Stimulated activated CD8-positive, alpha-beta memory T cell treated with anti-CD3 and anti-CD28 coated beads, Interleukin-12 subunit alpha, Interleukin-12 subunit beta, amount 100 ng/mL, for 24 hours (primary cell): Measurements from ENCODE around the gene ZNF491.
"Not testable (repeated sequence)": the region's sequence is repeated elsewhere in the genome, so short reads cannot be mapped to it uniquely, and the experiment has no call there.

ENCODE experiments used
- DNase-seq: peaks from one replicate; pipeline ENCODE4 v3.0.0-alpha.2; 2020; ENCODE audit errors: extremely low read depth

ZNF491 gene

DNA sequence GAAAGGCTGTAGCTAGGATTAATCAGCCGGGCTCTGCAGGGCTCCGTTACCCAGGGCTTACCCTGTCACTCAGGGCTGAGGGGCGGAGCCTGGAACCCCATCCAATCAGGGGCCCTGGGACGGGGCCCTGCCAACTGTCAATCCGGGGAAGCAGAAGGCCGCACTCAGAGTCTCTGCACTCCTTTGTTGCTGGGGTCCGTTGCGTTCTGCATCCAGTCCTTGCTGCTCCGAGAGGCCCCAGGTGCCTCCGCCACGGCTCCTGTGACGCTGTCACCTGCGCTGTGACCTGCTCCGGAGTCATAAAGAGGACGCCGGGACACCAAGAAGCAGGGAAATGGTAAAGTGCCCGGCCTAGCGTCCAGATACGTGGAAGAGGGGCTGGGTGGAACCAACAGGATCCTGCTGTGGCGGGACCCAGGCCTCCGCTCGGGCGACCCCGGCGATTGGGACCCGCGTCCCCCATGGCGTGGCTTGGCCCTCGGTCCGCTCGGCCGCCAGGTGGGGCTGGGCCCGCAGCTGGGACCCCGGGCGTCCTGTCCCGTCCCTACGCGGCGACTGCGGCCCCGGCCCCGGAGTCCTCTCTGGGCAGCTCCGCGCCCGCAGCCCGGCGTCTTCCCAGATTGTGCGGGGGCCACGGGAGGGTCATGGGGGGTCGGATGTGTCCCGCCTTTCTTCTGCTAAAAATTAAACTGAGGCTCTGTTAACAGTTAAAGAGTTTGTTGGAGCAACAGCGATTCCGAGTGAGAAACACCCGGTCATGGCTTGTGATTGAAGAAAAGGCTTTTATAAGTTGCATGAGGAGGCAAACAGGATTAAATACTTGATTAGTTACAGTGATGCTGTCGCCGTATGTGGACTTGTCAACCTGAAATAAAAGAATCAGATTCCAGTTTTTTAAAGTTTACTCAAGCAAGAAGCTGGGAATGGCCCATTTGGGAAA, at the start of gene ZNF491:
ZNF491 (plus strand) TSS at position 133 of the 940 bp plus-strand sequence. CDS start 7,431 bp downstream, outside the sequence.
- DNase-seq = peak; percentile 70

DNA sequence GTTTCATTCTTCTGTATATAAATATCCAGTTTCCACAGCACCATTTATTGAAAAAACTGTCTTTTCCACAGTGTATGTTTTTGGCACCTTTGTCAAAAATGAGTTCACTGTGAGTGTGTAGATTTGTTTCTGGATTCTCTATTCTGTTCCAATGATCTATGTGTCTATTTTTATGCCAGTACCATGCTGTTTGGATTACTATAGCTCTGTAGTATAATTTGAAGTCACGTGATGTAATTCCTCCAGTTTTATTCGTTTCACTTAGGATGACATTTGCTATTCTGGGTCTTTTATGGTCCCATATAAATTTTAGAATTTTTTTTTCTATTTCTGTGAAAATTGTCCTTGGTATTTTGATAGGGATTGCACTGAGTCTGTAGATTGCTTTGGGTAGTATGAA, 48.6 kb upstream of the ZNF491 start:
- DNase-seq = no peak

DNA sequence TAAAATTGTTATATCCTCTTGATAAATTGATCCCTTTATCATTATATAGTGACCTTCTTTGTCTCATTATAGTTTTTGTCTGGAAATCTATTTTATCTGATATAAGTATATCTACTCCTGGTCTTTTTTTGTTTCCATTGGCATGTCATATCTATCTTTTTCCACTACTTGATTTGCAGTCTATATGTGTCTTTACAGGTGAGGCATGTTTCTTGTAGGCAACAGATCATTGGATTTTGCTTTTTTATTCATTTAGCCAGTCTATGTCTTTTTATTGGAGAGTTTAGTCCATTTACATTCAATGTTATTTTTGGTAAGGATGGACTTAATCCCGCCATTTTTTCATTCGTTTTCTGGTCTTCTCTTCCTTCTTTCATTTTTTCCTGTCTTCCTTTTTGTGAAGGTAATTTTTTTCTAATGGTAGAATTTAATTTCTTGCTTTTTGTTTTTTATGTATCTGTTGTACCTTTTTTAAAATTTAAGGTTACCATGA, 46.0 kb upstream of the ZNF491 start:
- DNase-seq = no peak

DNA sequence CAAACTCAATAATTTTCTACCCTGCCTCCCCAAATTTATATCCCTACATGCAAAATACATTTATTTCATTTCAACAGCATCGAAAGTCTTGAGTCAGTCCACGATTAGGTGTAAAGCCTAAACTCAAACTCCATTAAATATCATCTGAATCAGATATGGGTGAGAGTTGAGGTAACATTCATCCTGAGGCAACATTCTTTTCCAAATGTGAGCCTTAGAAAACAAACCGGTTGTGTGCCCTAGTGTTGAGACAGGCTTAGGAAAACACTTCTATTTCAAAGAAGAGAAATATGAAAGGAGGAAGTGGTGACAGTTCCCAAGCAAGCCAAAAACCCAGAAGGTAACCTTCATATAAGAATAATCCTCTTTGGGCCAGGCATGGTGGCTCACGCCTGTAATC, 43.7 kb upstream of the ZNF491 start:
- no peak for DNase-seq

DNA sequence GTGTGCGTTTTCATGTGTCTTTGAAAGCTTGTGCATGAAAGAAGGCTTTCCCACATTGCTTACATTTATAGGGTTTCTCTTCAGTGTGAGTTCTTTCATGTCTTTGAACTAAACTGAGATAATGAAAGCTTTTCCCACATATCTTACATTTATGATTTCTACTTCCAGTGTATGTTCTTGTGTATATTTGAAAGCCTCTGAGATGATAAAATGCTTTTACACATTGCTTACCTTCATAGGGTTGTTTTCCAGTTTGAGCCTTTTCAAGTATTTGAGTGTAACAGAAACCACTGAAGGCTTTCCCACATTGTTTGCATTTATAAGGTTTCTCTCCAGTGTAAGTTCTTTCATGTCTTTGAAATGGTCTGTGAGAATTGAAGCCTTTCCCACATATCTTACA, 41.4 kb upstream of the ZNF491 start:
- no peak for DNase-seq

DNA sequence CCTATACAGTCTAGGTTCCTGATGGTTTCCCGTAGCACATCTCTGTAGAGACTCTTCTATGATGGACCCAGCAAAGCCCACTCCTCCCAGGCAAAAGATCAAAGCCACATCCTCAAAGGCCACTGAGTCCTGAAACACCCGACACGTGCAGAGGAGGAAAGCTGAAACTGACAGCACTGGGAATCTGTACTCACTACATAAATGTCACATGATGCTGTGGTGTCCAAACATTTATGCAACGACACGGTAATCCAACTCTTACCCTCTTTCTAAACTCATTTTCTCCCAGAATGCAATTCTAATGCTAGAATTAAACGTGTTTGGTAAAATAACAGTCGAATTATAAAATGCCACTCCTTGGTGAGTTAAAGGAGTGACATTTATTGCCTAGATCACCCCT, 38.5 kb upstream of the ZNF491 start:
- no peak for DNase-seq

DNA sequence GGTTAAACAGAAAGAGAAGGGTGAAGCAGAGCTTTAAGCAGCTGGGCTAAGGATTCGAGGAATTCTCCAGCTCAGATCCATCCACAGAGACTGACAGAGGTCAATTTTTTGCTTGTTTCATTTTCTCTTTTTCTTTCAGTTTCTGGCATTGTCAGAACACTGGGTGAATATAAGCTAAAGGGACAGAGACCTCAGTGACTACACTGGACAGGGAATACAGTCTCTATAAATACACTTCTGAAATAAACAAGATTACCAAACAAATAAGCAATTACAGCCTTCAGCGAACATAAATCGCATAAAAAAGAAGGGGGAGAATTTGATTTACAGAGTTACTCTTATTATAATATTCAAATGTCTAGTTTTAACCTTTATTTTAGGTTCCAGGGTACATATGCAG, 35.2 kb upstream of the ZNF491 start:
- DNase-seq = no peak

DNA sequence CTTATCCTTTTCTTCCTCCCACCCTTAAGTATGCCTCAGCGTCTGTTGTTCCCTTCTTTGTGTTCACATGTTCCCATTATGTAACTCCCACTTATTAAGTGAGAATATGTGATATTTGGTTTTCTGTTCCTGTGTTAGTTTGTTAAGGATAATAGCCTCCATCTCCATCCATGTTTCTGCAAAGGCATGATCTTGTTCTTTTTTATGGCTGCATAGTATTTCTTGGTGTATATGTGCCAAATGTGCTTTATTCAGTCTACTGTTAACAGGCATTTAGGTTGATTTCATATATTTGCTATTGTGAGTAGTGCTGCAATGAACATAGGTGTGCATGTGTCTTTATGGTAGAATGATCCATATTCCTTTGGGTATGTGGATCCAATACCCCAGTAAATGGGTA, 34.7 kb upstream of the ZNF491 start:
- DNase-seq = no peak

DNA sequence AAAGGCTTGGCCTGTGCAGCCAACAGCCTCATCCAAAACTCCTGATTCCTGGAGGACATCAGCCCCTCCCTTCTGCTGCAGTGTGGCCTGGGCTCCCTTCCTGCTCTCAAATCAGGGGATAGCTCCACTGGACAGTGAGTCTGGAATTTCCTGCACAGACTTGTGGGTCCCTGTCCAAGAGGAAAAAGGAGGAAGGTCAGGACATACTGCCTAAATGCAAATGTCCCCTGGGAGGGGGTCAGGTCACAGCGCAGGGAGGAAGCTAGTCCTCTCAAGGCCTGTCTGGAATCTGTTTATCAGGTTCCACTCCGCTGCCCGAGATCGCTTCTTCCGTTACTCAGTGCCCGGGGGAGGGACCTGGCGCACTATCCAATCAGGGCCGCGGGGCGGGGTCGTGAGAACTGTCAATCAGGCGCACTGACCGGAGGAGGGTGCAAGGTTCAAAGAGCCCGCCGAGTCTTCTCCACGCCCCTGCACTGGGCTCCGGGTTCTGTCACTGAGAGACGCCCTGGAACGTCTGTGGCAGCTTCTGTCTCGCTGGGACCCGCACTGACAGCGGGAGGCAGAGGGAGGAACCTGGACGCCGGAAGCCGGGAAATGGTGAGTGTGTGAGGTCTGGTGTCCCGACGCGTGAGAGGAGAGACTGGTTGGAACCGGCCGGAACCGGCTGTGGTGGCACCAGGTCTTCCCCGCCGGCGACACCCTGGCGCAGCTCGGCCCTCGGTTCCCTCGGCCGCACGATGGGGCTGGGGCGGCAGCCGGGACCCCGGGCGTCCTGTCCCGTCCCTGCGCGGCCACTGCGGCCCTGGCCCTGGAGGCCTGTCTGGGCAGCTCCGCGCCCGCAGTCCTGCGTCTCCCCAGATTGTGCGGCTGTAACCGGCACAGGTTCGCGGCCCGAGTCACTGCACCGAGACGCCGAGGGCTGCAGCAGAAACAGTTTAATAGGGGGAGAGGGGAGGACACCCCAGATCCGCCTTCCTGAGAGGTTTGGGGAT, 31.4 kb upstream of the ZNF491 start, which contains the start of gene ZNF441:
ZNF441 (plus strand) TSS at position 404 of the 995 bp plus-strand sequence; CDS start at position 598, 194 bp downstream.
- DNase-seq = peak; percentile 92

DNA sequence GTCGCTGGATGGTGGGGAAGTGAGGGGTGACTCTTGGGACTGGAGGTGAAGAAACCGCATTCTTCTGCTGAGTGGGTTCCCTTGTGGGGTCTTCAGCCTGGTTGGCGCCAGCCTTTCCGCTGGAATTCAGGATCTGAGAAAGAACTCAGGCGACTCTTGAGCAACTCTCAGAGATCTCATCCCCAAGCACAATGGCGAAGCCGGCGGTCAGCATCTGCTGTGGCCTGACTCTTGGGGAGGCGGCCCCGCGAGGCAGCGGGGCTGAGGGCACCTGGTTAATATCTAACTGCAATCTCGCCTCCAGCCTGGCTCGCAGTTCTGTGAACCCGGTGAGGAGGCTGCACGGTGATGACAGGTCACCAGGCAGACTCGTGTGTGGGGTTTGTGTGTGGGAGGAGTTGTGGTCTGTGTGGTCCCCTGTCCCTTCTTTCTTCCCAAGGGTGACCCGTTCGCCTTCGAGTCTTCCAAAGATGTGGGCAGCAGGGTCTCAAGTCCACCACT, 30.6 kb upstream of the ZNF491 start:
- DNase-seq = no peak

DNA sequence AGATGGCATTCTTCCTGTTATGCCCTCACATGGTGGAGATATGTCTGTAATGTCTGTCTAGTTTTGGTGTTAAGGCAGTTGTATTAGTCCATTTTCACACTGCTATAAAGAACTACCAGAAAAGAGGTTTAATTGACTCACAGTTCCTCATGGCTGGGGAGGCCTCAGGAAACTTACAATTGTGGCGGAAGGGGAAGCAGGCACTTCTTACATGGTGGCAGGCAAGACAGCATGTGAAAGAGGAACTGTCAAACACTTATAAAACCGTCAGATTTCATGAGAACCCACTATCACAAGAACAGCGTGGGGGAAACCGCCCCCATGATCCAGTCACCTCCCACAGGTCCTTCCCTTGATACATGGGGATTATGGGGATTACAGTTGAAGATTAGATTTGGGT, 28.3 kb upstream of the ZNF491 start:
- DNase-seq = no peak

DNA sequence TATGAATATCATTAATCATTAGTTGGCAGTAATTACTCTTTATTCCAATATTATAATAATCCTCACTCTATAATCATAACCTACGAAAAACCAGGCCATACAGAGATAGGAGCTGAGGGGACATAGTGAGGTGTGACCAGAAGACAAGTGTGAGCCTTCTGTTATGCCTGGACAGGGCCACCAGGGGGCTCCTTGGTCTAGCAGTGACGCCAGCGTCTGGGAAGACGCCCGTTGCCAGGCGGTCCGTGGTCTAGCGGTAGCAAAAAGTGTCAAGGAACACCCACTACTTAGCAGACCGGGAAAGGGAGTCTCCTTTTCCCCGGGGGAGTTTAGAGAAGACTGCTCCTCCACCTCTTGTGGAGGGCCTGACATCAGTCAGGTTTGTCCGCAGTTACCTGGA, 26.8 kb upstream of the ZNF491 start:
- not testable (repeated sequence) for DNase-seq

DNA sequence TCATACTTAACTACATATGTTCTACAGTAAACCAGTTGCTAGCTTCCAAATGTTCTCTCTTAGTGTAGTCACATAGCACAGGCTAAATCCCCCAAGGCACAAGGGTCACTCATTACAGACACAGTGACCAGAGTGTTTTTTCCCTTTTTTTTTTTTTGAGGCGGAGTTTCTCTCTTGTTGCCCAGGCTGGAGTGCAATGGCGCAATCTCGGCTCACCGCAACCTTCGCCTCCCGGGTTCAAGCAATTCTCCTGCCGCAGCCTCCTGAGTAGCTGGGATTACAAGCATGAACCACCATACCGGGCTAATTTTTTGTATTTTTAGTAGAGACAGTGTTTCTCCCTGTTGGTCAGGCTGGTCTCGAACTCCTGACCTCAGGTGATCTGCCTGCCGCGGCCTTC, 21.7 kb upstream of the ZNF491 start:
- DNase-seq = not testable (repeated sequence)

DNA sequence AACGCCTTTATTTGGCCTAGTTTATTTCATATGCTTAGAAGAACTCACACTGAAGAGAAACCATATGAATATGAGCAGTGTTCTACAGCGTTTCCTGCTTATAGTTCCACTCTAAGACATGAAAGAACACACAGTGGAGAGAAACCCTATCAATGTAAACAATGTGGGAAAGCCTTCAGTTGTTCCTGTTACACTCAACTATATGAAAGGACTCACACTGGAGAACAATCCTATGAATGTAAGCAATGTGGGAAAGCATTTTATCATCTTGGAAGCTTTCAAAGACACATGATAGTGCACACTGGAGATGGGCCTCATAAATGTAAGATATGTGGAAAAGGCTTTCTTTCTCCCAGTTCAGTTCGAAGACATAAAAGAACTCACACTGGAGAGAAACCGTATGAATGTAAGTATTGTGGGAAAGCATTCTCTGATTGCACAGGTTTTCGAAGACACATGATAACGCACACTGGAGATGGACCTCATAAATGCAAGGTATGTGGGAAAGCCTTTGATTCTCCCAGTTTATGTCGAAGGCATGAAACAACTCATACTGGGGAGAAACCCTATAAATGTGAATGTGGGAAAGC, 17.8 kb upstream of the ZNF491 start:
- DNase-seq = no peak

DNA sequence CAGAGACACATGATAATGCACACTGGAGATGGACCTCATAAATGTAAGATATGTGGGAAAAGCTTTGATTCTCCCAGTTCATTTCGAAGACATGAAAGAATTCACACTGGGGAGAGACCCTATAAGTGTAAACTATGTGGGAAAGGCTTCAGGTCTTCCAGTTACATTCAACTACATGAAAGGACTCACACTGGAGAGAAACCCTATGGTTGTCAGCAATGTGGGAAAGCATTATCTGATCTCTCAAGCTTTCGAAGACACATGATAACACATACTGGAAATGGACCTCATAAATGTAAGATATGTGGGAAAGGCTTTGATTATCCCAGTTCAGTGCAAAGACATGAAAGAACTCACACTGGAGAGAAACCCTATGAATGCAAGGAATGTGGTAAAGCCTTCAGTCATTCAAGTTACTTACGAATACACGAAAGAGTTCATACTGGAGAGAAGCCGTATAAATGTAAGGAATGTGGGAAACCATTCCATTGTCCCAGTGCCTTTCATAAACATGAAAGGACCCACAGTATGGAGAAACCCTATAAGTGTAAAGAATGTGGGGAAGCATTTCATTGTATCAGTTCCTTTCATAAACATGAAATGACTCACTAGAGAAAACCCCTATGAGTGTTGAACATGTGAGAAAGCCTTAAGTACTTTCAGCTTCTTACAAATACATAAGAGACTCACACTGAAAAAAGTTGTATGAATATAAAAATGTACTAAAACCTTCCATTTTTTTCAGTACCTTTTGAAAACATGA, 16.8 kb upstream of the ZNF491 start:
- DNase-seq = no peak

DNA sequence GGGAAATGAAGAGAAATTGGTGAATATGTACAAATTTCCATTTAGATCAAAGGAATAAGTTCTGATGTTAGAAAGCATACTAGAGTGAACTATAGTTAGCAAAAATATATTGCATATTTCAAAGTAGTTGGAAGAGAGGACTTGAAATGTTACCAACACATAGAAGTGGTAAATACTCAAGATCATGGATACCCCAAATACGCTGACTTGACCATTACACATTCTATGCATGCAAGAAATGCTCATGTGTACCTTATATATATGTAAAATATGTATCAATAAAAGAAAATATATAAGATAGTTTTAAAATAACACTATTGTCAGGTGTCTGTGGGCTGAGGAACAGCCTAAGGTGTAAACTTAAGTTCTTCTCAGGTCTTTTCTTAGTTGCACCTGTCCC, 14.6 kb upstream of the ZNF491 start:
- DNase-seq = no peak

DNA sequence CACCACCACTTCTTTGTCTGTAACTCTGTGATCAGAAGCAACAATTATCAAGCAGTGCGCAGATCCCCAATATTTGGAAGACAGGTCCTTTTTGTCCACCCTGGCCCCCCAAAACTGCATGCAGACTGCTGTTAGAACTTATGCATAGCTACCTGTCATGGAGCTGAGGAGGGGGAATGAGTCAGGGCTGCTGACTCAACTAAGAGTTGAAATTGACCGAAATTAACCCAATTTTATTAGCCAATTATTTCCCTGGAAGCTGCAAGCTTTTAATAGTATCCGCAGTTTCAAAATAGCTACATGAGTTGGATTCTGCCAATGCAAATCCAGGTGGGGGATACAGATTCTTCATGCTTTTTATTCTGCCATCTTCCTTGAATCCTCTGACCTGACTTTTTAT, 14.0 kb upstream of the ZNF491 start:
- no peak for DNase-seq

DNA sequence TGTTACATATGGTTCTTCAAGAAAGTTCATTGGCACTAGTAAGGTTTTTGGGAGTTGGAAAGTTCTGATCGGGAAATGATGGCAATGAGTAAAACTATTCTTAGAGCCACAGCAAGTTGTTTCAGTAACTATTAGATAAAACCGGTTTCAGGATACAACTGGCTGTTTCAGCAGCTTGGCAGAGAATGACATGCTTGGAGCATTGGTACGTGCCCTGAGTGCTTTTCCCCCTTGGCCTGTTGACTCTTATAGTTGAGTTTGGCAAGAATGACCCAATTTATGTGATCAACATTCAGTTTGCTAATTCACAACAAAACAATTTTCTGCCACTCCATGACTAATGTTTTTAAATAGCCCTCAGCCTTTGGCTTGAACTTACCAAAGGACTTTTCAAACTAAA, 10.8 kb upstream of the ZNF491 start:
- DNase-seq = no peak

DNA sequence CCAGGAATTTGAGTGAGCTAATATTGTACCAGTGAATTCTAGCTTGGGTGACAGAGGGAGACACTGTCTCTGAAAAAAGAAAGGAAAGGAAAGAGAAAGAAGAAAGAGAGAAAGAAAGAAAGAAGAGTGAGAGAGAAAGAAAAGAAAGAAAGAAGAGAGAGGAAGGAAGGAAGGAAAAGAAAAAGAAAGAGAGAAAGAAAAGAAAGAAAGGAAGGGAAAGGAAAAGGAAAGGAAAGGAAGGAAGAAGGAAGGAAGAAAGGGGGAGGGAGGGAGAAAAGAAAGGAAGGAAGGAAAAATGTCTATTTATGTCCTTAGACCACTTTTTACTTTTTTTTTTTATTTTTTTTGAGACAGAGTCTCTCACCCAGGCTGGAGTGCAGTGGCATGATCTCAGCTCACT, 5.4 kb upstream of the ZNF491 start:
- DNase-seq = no peak

DNA sequence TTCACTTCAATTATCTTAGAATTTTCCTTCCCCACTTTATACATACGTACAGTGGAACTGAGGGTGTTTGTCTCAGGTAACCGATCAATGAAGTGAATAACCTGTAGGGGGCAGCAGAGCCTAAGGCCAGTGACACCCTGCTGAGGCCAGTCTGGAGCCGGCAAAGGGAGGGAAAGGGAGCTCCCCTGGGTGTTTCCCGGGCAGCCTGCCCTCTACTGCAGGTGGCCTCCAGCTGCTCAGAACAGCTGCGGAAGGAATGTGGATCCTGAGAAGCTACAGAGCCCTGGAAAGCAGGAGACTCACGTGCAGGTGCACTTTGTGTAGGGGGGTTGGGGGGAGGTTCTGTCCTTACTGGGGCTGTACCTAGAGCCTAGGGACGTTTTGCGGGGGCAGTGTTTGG, 832 bp upstream of the ZNF491 start:
- peak; percentile 21 for DNase-seq
